Stimulated activated CD4-positive, alpha-beta T cell treated with anti-CD3 and anti-CD28 coated beads, TNF-alpha, amount 100 ng/mL, for 1 hour (primary cell): ENCODE data around the gene IFIH1.

Source experiments
- DNase-seq, 3 donors: peaks; one replicate each; pipeline ENCODE4 v3.0.0-alpha.2; 2020; ENCODE audit warnings: low read depth in 3 of 3, low spot score in 1 of 3

Gene IFIH1

GRCh38 chr2:162219426-162219825 lies 99.1 kb downstream of the IFIH1 start:
- no peak for DNase-seq

- no peak for DNase-seq
These were observed 100.9 kb downstream of the IFIH1 start for GRCh38 chr2:162217598-162217997.
